GM21423 (cell line): ENCODE measurements around the gene MED25.

Experiments used
- ATAC-seq: cut with Tn5 transposase; IDR thresholded peaks from one replicate; pipeline ENCODE4 v1.9.1; 2021; ENCODE audit warnings: mild to moderate bottlenecking, moderate library complexity; ENCODE audit not compliant: unreplicated experiment

MED25 gene

DNA sequence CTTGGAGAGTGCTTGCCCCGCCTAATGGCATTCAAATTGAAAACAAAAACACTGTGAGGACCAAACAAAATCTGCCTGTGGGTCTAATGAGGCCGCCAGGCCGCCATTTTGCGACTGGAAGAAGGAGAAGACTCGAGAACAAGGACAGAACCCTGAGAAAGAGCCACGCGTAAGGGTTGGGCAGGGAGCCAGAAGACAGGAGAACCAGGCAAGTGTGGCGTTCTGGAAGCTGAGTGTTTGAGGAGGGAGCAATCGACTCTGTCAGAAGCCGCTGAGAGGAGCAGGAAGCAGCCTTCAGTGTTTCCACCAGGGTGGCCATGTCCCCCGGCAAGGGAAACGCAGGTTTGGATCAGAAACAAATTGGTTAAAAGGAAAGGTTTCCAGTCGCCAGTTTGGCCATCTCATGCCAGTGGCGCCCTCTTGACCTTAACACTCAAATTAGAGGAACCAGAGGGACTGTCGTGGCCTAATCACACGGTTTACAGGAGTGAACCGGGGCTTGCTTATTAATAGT lies 22.7 kb downstream of the MED25 start:
- no peak for ATAC-seq

DNA sequence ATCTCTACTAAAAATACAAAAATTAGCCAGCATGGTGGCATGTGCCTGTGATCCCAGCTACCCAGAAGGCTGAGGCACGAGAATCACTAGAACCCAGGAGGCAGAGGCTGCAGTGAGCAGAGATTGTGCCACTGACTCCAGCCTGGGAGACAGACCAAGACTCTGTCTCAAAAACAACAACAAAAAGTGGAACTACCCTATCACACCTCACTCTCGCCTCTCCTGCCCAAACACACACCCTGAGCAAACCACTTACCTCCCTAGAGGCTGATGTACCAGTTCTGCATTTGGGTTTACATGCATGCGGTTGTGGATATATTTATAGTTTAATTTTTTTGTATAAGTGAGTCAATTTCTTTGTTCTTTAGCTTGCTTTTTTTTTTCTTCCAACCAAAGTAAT lies 25.2 kb downstream of the MED25 start:
- ATAC-seq: no peak

DNA sequence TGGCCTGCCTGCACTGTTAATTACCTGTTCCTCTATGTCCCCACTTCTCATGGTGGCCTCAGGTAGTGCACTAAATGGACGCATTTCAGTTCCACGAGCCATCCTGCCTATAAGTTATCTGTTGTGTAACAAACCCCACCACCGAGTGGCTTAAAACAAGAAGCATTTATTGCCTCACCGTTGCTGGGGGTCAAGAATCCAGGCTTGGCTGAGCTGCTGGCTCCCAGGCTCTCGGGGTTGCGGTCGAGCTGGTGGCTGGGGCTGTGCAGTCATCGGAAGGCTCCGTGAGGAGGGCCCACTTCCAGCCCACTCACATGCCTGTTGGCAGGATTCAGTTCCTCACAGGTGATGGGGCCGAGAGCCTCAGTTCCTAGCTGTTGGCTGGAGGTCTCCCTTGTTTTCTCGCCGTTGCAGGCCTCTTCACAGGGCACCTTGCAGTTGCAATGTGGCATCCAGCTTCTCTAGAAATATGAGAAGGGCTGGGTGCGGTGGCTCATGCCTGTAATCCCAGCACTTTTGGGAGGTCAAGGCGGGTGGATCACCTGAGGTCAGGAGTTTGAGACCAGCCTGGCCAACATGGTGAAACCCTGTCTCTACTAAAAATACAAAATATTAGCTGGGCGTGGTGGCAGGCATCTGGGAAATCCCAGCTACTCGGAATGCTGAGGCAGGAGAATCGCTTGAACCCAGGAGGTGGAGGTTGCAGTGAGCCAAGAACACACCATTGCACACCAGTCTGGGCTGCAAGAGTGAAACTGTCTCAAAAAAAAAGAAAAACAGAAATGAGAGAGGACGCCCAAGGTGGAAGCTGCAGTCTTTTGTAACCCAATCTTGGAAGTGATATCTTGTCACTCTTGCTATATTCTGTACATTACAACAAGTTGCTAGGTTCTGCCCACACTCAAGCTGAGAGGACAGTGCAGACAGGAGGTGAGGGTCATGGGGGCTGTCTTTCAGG lies 26.3 kb downstream of the MED25 start:
- ATAC-seq: no peak

DNA sequence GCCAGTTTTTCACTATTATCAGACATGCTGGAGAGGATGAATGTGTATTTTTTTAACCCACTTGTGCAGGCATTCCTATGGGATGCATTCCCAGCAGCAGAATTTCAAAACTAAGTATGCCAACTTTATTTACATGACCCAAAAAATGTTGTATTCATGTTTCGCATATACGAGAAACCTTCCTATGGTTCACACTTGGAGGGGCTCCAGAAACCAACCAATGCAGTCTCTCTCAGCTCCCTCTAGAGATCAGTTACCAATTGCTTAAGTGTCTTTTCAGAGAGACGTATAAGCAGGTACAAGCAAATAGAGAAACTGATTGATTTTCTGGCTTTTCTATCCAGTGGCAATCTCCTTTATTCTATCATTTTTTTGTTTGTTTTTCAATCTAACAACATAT lies 27.3 kb downstream of the MED25 start:
- ATAC-seq: no peak

GRCh38 chr19:49846408-49846807 lies 28.3 kb downstream of the MED25 start:
- ATAC-seq: no peak

GRCh38 chr19:49847731-49848696 lies 29.9 kb downstream of the MED25 start:
- no peak for ATAC-seq

- no peak for ATAC-seq
These were observed 30.8 kb downstream of the MED25 start for GRCh38 chr19:49848938-49849337.

DNA sequence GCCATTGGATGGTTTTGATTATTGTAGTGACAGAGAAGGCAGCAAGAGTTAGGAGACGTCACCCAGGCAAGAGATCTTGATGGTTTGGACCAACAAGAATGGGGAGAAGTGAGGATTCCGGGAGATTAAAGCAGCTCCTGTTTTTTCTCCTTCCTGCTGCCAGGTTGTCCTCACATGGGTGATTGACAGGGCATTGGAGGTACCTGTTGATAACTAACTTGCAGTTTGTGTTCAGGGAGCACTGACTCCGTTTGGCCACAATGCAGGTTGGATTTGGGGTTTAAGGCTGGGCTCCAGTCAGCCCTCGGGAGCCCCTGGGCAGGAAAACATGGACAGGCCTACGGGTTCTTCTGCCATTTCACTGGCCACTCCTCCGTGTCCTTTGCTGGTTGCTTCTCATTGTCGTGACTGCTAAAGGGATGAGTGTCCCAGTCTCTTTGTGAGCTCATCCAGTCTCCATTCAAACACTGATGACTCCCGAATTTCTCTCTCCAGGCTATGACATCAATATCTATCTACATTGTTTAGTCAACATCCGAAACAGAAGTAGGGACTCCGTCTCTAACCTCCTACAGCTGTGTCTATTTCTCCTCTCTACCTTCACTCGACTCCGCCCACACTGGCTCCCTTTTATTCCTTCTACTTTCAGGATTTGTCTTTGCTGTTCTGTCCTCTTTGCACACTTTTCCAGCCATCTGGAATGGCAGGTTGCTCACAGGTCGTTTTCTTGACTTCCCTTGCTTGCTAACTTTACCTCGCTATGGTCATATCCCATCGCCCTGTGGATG lies 31.5 kb downstream of the MED25 start:
- no peak for ATAC-seq

DNA sequence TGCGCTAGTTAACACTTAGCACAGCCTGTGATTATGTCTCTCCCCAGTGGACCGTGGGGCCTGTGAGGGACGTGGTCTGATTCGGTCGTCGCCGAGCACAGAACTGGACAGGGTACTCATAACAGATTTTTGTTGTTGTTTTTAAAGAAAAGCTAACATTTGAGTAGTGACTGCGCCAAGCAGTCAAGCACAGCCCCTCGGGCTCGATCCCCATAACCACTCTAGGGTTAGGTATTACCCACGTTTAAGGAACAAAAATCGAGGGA lies 32.1 kb downstream of the MED25 start:
- no peak for ATAC-seq

- ATAC-seq: peak; percentile 74
These were observed 32.6 kb downstream of the MED25 start, which contains the start of gene PTOV1 for GRCh38 chr19:49850487-49851342. Gene PTOV1, plus strand, starts transcription at chr19:49851159.

- no peak for ATAC-seq
These were observed 33.6 kb downstream of the MED25 start for GRCh38 chr19:49851456-49852259.

- ATAC-seq: no peak
These were observed 34.6 kb downstream of the MED25 start for GRCh38 chr19:49852631-49853126.

DNA sequence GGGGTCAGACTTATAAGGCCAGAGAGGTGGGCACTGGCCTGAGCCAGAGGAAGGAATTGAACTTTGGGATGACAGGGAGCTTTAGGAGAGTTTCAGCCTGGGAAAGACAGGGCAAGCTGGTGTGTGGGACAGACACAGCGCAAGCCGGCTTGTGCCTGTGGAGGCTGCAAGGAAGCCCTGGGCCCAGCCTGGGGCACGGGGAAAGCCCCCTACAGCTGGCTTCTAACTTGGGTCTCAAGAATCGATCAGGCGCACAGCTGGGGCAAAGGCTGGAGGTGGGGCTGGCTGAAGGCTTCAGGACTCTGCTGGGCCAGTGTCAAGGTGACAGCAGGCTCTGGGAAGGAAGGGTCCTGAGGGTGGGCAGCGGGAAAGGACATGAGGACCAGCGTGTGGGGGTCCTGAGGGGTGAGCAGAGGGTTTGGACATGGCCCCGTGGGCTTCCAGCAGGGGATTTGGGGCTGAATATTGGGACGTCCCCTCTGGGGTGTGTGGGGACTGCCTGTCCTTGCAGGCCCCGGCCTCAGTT lies 35.8 kb downstream of the MED25 start:
- ATAC-seq: no peak

GRCh38 chr19:49854378-49855263 lies 36.5 kb downstream of the MED25 start:
- ATAC-seq: no peak

- no peak for ATAC-seq
These were observed 37.2 kb downstream of the MED25 start for GRCh38 chr19:49855277-49855675.

DNA sequence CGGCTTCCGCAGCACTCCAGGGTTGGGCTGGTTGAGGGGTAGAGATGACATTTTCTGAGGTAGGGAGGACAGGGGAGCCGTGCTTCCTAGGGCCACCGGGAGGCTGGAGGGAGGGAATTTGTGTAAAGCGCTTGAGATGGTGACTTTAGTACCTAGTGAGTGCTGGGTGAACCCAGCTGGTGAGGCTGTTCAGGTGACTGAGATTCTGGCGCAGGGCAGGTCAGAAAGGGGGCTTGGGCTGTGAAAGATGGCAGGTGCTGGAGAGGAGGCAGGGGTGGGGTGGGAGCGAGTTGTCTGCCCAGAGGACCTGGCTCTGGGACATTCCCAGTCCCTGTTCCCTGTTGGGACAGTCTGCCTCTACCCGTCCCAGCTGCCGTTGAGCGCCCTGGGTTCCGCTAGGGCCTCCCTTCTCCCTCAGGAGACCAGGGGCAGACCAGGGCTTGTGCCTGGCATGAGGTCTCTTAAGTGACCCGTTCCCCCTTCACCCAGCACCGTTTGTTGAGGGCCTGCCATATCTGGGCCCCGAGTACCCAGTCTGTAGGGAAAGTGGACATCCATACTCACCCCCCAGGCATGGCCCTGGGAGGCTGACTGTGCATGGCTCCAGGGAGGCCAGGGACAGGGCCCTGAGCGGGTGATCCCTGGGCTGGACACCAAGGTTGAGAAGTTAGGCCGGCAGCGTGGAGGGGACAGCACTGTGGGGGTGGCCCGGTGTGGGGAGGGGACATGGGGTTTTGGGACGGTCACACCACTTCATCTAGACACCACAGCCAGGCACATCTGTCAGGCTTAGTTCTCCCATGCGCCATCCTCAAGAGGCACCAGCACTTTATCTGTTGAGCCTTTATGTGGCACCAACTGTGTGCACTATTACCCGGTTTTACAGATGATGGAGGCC lies 37.8 kb downstream of the MED25 start:
- no peak for ATAC-seq
